Karpas-422 (cell line): ENCODE data around the gene PCNT. TPM values are rescaled to one million over a fixed set of nuclear protein-coding genes. Genes with fewer than 3 reads are reported as not detected.
"Not testable (repeated sequence)": the region's sequence is repeated elsewhere in the genome, so short reads cannot be mapped to it uniquely, and the experiment has no call there.

Experiments used
- DNase-seq: peaks from one replicate; pipeline ENCODE4 v3.0.0-alpha.2; 2015
- H2AFZ ChIP-seq: fragments of 200-600 bp; sonication (generic); 2 replicates; pipeline ENCODE4 v1.6.1; 2014; ENCODE audit warnings: antibody characterized with exemption, low read length, mixed read lengths
- H3K27ac ChIP-seq: fragments of 200-600 bp; sonication (generic); 2 replicates; pipeline ENCODE4 v1.5.1; 2014; ENCODE audit warnings: mild to moderate bottlenecking, low read length, moderate library complexity
- H3K27me3 ChIP-seq: fragments of 200-600 bp; sonication (generic); 2 replicates; pipeline ENCODE4 v1.6.1; 2014; ENCODE audit warnings: low read length, mixed read lengths
- H3K36me3 ChIP-seq: fragments of 200-600 bp; sonication (generic); 2 replicates; pipeline ENCODE4 v1.6.1; 2014; ENCODE audit warnings: low read length, mixed read lengths; ENCODE audit not compliant: insufficient read depth
- H3K4me1 ChIP-seq: fragments of 200-600 bp; sonication (generic); 2 replicates; pipeline ENCODE4 v1.6.1; 2014; ENCODE audit warnings: mild to moderate bottlenecking, low read length, mixed read lengths
- H3K4me2 ChIP-seq: fragments of 200-600 bp; sonication (generic); 2 replicates; pipeline ENCODE4 v1.6.1; 2014; ENCODE audit warnings: low read length, low read depth, mild to moderate bottlenecking; ENCODE audit not compliant: poor library complexity, severe bottlenecking
- H3K4me3 ChIP-seq: fragments of 200-600 bp; sonication (generic); 2 replicates; pipeline ENCODE4 v1.5.1; 2014; ENCODE audit warnings: mild to moderate bottlenecking, antibody characterized with exemption, low read length, mixed read lengths
- H3K79me2 ChIP-seq: fragments of 200-600 bp; sonication (generic); 2 replicates; pipeline ENCODE4 v1.6.1; 2014; ENCODE audit warnings: mild to moderate bottlenecking, low read length, mixed read lengths
- H3K9ac ChIP-seq: fragments of 200-600 bp; sonication (generic); 2 replicates; pipeline ENCODE4 v1.6.0; 2014; ENCODE audit warnings: low read length
- H3K9me2 ChIP-seq: fragments of 200-600 bp; sonication (generic), shearing (Covaris generic); replicated peaks from 2 replicates; pipeline ENCODE4 v1.6.0; 2014; ENCODE audit warnings: mild to moderate bottlenecking, low read length, moderate library complexity; ENCODE audit not compliant: insufficient read depth
- H3K9me3 ChIP-seq: fragments of 300-700, 200-600 bp; sonication (generic); 2 replicates; pipeline ENCODE4 v1.6.1; 2014; ENCODE audit warnings: low read length, mixed read lengths
- H4K20me1 ChIP-seq: fragments of 200-600 bp; sonication (generic); 2 replicates; pipeline ENCODE4 v1.6.1; 2014; ENCODE audit warnings: mild to moderate bottlenecking, antibody characterized with exemption, low read length, low read depth; ENCODE audit not compliant: insufficient read depth
- total RNA-seq: library from RNA; depleted of rRNA; stranded (reverse); fragments of >200 nt; shearing (Covaris generic); gene quantifications from 2 replicates; pipeline ENCODE4 v1.2.3, GENCODE V29; 2014; ENCODE audit warnings: low replicate concordance

The PCNT gene
- total RNA-seq, 1 experiment from 2014 or later, result 31.5 TPM

DNA sequence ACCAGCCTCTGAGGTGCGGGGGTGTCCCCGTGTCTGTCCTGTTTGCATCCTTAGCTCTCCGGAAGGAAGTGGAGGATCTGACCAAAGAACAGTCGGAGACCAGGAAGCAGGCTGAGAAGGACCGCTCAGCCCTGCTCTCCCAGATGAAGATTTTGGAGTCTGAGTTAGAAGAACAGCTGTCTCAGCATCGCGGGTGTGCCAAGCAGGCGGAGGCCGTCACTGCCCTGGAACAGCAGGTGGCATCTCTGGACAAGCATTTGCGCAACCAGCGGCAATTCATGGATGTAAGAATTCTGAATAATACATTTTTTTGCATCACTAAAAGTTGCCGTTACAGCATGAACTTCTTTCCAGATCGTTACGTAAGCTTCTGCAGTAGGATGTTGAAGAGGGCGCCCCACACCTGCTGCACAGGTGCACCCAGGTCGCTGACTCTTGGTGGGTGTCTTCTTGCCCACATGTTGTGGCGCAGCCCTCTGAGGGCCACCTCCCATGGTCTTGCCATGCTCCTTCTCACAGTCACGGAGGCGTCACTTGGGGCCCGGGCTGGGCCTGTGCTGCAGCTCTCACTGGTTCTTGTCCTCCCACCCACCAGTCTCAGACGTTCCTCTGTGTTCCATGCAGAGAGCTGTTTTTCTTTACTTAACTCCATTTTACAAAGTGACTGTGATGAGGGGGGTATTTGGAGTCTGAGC, 73.4 kb downstream of the PCNT start:
- no peaks in the 10 kb centered on the region for H4K20me1 ChIP-seq
- H3K79me2 ChIP-seq, result peaks cover 10% of the 10 kb centered on the region; the same call in 1 of the 2 replicates
- H3K27me3 ChIP-seq, result no peaks in the 10 kb centered on the region
- H2AFZ ChIP-seq, result no peak overlapping the region
- H3K27ac ChIP-seq, result no peak overlapping the region
- H3K4me3 ChIP-seq, result no peak overlapping the region
- H3K9me2 ChIP-seq, result no peaks in the 10 kb centered on the region
- DNase-seq, result no peak
- no peak overlapping the region for H3K9ac ChIP-seq
- no peaks in the 10 kb centered on the region for H3K9me3 ChIP-seq
- H3K4me1 ChIP-seq, result no peaks in the 10 kb centered on the region
- H3K4me2 ChIP-seq, result no peak overlapping the region
- peaks cover 8% of the 10 kb centered on the region for H3K36me3 ChIP-seq

DNA sequence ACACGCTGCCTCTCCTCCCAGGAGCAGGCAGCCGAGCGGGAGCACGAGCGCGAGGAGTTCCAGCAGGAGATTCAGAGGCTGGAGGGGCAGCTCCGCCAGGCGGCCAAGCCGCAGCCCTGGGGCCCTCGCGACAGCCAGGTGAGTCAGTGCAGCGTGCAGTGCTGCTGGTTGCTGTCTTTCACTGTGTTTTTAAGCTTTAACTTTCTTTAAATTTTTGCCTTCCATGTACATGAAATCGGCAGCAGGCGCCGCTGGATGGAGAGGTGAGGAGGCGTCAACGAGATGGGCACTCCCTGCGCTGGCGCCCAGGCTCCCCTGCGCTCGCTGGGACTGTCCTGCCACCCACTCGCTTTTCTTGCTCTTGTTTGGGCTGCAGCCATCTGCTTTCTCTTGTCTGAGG, 74.0 kb downstream of the PCNT start:
- Histone ChIP-seq H3K9me3 (no peaks in the 10 kb centered on the region), H3K36me3 (peaks cover 11% of the 10 kb centered on the region), H2AFZ (no peak overlapping the region), H4K20me1 (no peaks in the 10 kb centered on the region), H3K4me2 (no peak overlapping the region), H3K27ac (no peak overlapping the region), H3K9ac (no peak overlapping the region), H3K9me2 (no peaks in the 10 kb centered on the region), H3K4me3 (no peak overlapping the region), H3K79me2 (peaks cover 10% of the 10 kb centered on the region; the same call in 1 of the 2 replicates), H3K27me3 (no peaks in the 10 kb centered on the region), H3K4me1 (no peaks in the 10 kb centered on the region)
- no peak for DNase-seq

DNA sequence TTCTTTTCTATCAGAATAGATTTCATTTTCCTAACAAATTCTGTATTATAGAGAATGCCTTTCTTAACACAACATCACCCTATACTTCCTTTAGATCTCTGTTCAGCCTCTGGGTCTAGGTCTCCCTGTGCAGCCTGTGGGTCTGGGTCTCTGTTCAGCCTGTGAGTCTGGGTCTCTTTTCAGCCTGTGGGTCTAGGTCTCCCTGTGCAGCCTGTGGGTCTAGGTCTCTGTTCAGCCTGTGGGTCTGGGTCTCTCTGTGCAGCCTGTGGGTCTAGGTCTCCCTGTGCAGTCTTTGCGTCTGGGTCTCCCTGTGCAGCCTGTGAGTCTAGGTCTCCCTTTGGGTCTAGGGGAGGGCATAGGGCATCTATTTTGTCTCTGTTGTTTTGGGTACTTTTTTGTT, 75.2 kb downstream of the PCNT start:
- Histone ChIP-seq H3K4me3 (no peak overlapping the region), H3K9me2 (no peaks in the 10 kb centered on the region), H3K9ac (no peak overlapping the region), H3K79me2 (peaks cover 5% of the 10 kb centered on the region; the same call in 1 of the 2 replicates), H3K27me3 (no peaks in the 10 kb centered on the region), H3K9me3 (no peaks in the 10 kb centered on the region), H3K4me1 (no peaks in the 10 kb centered on the region), H2AFZ (no peak overlapping the region), H4K20me1 (no peaks in the 10 kb centered on the region), H3K4me2 (no peak overlapping the region), H3K27ac (no peak overlapping the region), H3K36me3 (peaks cover 11% of the 10 kb centered on the region)
- DNase-seq, result no peak

DNA sequence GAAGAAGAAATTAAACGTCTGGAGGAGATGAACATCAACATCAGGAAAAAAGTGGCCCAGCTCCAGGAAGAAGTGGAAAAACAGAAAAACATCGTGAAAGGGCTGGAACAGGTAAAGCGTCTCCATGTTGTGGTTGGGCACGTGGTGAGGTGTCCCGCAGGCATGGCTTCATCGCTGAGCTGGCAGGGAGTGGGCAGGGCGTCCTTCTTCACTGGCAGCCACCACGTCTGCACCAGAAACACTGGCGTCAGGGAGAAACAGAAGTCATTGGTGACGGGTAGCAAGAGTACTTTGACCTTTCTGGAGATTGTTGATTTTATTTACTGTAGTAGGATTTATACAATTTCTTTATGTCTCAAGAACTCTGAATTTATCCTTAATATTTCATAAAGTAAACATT, 75.7 kb downstream of the PCNT start:
- H3K9me3 ChIP-seq, result no peaks in the 10 kb centered on the region
- H3K9ac ChIP-seq, result no peak overlapping the region
- H3K79me2 ChIP-seq, result no peaks in the 10 kb centered on the region; the same call in 1 of the 2 replicates
- no peak overlapping the region for H3K4me3 ChIP-seq
- H3K27me3 ChIP-seq, result no peaks in the 10 kb centered on the region
- H3K4me1 ChIP-seq, result no peaks in the 10 kb centered on the region
- H3K9me2 ChIP-seq, result no peaks in the 10 kb centered on the region
- H4K20me1 ChIP-seq, result no peaks in the 10 kb centered on the region
- peaks cover 11% of the 10 kb centered on the region for H3K36me3 ChIP-seq
- DNase-seq, result no peak
- no peak overlapping the region for H3K4me2 ChIP-seq
- no peak overlapping the region for H2AFZ ChIP-seq
- H3K27ac ChIP-seq, result no peak overlapping the region

DNA sequence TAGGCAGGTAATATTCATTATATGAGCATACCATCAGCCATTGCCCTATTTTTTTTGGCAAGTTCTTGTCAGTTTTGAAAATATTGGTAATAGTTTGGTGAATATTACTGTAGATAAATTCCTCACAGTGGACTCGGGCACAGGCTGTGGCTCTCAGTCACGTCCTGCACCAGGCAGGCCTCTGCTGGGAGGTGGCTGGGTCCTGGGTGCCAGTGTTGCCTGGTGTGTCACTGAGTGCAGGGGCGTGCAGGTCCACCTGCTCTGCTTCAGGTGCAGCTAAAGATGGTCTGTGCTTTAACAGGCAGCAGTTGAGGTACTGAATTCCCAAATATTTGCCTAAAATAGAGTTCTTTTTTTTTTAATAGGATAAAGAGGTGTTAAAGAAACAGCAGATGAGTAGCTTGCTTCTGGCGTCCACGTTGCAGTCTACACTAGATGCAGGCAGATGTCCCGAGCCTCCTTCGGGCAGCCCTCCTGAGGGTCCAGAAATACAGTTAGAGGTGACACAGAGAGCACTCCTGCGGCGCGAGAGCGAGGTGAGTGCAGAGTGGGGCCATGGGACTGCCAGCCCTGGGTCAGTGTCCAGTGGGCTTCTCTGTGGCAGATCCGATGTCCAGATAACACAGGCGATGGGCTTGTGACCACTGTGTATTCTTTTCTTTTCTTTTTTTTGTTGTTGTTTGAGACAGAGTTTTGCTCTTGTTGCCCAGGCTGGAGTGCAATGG, 77.4 kb downstream of the PCNT start:
- H3K9ac ChIP-seq, result no peak overlapping the region
- H2AFZ ChIP-seq, result no peak overlapping the region
- peaks cover 11% of the 10 kb centered on the region for H3K36me3 ChIP-seq
- H3K4me2 ChIP-seq, result no peak overlapping the region
- peaks cover 1% of the 10 kb centered on the region; the same call in 1 of the 2 replicates for H3K79me2 ChIP-seq
- no peaks in the 10 kb centered on the region for H3K27me3 ChIP-seq
- no peak overlapping the region for H3K4me3 ChIP-seq
- H3K9me2 ChIP-seq, result no peaks in the 10 kb centered on the region
- DNase-seq, result no peak
- H3K4me1 ChIP-seq, result no peaks in the 10 kb centered on the region
- H3K9me3 ChIP-seq, result no peaks in the 10 kb centered on the region
- H4K20me1 ChIP-seq, result no peaks in the 10 kb centered on the region
- no peak overlapping the region for H3K27ac ChIP-seq

DNA sequence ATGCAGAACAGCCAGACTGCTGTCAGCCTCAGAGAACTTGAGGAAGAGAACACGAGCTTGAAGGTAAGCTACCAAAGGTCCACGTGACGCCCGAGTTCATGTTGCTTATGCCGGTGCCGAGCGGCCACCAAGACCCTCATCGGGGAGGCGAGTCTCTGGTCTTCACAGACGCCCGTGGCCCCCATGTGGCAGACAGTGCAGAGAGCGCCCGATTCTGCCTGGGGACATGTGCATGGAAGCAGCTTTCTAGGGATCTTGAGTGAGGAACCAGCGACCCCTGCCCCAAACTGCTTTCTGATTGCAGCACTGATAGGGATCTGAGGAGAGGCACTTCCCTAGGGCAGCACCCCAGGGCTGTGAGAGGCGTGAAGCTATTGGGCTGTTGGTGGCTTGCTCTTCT, 78.5 kb downstream of the PCNT start:
- Histone ChIP-seq H3K9ac (no peak overlapping the region), H3K4me2 (no peak overlapping the region), H3K9me2 (no peaks in the 10 kb centered on the region), H3K79me2 (peaks cover 8% of the 10 kb centered on the region), H4K20me1 (no peaks in the 10 kb centered on the region), H3K27me3 (no peaks in the 10 kb centered on the region), H3K4me3 (no peak overlapping the region), H3K27ac (no peak overlapping the region), H3K36me3 (peaks cover 10% of the 10 kb centered on the region), H2AFZ (no peak overlapping the region), H3K4me1 (no peaks in the 10 kb centered on the region), H3K9me3 (no peaks in the 10 kb centered on the region)
- no peak for DNase-seq

DNA sequence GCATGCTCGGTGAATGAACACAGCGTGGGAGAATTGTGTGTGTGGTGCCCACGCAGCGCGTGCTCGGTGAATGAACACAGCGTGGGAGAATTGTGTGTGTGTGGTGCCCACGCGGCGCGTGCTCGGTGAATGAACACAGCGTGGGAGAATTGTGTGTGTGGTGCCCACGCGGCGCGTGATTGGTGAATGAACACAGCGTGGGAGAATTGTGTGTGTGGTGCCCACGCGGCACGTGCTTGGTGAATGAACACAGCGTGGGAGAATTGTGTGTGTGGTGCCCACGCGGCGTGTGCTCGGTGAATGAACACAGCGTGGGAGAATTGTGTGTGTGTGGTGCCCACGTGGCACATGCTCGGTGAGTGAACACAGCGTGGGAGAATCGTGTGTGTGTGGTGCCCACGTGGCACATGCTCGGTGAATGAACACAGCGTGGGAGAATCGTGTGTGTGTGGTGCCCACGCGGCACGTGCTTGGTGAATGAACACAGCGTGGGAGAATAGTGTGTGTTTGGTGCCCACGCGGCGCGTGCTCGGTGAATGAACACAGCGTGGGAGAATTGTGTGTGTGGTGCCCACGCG, 79.4 kb downstream of the PCNT start:
- H3K27me3 ChIP-seq, DNase-seq, H3K4me3 ChIP-seq, H3K9me2 ChIP-seq, H3K4me1 ChIP-seq, H3K4me2 ChIP-seq, H3K79me2 ChIP-seq, H3K9ac ChIP-seq, H3K9me3 ChIP-seq, H3K27ac ChIP-seq, H2AFZ ChIP-seq, H4K20me1 ChIP-seq: not testable (repeated sequence)
- peaks cover 13% of the 10 kb centered on the region for H3K36me3 ChIP-seq

DNA sequence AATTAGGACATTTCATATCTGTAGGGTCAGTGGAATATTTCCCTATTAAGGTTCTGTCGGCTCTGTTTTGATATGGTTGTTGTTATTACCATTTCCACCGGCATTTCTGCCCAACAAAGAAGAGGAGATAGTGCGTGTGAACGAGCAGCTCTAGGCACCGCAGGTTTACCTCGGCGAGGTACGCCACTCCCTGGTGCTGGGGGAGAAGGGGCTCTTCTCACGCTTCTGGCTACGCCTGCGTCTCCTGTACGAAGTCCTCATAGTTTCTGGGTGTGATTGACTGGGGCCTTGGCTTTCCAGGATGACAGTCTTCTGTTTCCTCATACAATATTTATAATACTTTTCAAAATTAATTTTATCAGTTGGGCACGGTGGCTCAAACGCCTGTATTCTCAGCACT, 80.3 kb downstream of the PCNT start:
- no peaks in the 10 kb centered on the region for H3K9me3 ChIP-seq
- H3K9ac ChIP-seq, result no peak overlapping the region
- no peak for DNase-seq
- H3K4me1 ChIP-seq, result no peaks in the 10 kb centered on the region
- H2AFZ ChIP-seq, result no peak overlapping the region
- no peaks in the 10 kb centered on the region for H3K9me2 ChIP-seq
- H3K4me2 ChIP-seq, result no peak overlapping the region
- H3K36me3 ChIP-seq, result peaks cover 13% of the 10 kb centered on the region; the same call in 1 of the 2 replicates
- no peaks in the 10 kb centered on the region for H3K27me3 ChIP-seq
- H3K79me2 ChIP-seq, result peaks cover 8% of the 10 kb centered on the region
- H3K4me3 ChIP-seq, result no peak overlapping the region
- H3K27ac ChIP-seq, result no peak overlapping the region
- H4K20me1 ChIP-seq, result no peaks in the 10 kb centered on the region
